GM06990 (cell line): ENCODE measurements around the gene GRB7.
"Not testable (repeated sequence)": the region's sequence is repeated elsewhere in the genome, so short reads cannot be mapped to it uniquely, and the experiment has no call there.

Experiments
- DNase-seq: peaks from one replicate; pipeline ENCODE4 v3.0.0-alpha.2; 2011; ENCODE audit not compliant: insufficient read length; ENCODE audit errors: extremely low read depth
- H3K27me3 ChIP-seq: replicated peaks from 2 replicates; pipeline ENCODE4 v1.6.0; 2011; ENCODE audit warnings: low read length; ENCODE audit not compliant: control insufficient read depth, insufficient read depth
- H3K36me3 ChIP-seq: 2 replicates; pipeline ENCODE4 v1.5.1; 2011; ENCODE audit warnings: low read length; ENCODE audit not compliant: control insufficient read depth, insufficient read depth
- H3K4me3 ChIP-seq: replicated peaks from 2 replicates; pipeline ENCODE4 v1.5.1; 2011; ENCODE audit warnings: low read depth, mild to moderate bottlenecking, control low read depth, low read length
- TF ChIP-seq, protein P1 (sequence below): IDR thresholded peaks from 2 replicates; pipeline ENCODE4 v1.5.1; 2011; ENCODE audit warnings: low read length, control low read depth, mild to moderate bottlenecking, inconsistent platforms; ENCODE audit not compliant: insufficient read depth, poor library complexity, severe bottlenecking

GRB7 gene

DNA sequence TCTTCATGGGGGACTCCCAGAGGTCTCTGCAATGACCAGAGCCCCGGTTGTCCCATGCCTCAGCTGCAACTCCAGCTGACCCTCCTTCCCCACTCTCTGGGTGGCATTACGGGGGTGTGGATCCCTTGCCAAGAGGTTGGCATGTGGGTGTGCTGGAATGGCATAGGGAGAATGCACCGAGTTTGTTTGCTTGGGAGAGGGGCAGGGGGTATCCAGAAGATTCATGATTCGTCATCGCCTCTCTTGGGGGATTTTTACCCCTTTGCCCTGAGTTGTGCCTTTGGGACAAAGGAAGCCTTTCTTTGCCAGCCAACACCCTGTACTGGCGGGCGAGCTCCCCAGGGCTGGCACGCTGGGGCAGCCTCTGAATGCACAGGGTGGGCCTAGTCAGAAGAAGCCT, 31.4 kb upstream of the GRB7 start:
- TF ChIP-seq, protein P1, sequence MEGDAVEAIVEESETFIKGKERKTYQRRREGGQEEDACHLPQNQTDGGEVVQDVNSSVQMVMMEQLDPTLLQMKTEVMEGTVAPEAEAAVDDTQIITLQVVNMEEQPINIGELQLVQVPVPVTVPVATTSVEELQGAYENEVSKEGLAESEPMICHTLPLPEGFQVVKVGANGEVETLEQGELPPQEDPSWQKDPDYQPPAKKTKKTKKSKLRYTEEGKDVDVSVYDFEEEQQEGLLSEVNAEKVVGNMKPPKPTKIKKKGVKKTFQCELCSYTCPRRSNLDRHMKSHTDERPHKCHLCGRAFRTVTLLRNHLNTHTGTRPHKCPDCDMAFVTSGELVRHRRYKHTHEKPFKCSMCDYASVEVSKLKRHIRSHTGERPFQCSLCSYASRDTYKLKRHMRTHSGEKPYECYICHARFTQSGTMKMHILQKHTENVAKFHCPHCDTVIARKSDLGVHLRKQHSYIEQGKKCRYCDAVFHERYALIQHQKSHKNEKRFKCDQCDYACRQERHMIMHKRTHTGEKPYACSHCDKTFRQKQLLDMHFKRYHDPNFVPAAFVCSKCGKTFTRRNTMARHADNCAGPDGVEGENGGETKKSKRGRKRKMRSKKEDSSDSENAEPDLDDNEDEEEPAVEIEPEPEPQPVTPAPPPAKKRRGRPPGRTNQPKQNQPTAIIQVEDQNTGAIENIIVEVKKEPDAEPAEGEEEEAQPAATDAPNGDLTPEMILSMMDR = no peak
- H3K27me3 ChIP-seq = no peaks in the 10 kb centered on the region
- H3K4me3 ChIP-seq = no peak overlapping the region
- no peak for DNase-seq
- no peaks in the 10 kb centered on the region for H3K36me3 ChIP-seq

DNA sequence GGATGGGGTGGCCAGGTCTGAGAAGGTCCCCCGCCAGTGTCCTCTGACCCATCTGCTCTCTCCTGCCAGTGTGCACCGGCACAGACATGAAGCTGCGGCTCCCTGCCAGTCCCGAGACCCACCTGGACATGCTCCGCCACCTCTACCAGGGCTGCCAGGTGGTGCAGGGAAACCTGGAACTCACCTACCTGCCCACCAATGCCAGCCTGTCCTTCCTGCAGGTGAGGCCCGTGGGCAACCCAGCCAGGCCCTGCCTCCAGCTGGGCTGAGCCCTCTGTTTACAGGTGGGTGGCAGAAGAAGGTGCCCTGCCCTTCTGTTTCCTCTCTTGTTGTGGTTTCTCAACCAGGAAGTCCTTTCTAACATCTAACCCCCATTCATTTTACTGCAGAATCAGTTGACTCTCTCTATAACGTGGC, 30.8 kb upstream of the GRB7 start:
- DNase-seq = no peak
- H3K4me3 ChIP-seq = no peak overlapping the region
- H3K27me3 ChIP-seq = no peaks in the 10 kb centered on the region
- TF ChIP-seq, protein P1 = no peak
- H3K36me3 ChIP-seq = no peaks in the 10 kb centered on the region

DNA sequence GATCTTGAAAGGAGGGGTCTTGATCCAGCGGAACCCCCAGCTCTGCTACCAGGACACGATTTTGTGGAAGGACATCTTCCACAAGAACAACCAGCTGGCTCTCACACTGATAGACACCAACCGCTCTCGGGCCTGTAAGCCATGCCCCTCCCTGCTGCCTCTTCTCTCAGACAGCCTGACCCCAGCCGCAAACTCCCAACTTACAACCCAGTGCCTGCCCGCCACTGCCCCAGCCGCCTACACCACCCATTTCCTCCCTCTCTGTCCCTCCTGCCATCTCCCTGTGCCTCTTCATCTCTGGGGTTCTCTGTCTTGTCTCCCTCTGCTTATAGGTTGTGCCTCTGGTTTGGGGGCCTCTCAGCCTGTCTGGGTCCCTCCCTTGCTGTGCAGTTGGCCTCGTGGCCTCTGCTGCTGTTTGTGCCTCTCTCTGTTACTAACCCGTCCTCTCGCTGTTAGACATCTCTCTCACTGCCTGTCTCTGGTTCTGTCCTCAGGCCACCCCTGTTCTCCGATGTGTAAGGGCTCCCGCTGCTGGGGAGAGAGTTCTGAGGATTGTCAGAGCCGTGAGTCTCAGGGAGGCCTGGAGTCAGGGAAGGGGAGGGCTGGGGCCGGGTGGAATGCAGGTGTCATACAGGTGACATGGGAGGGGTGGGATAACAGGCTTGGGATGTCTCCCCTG, 28.3 kb upstream of the GRB7 start:
- TF ChIP-seq, protein P1 = no peak
- no peak for DNase-seq
- Histone ChIP-seq H3K4me3 (no peak overlapping the region), H3K36me3 (no peaks in the 10 kb centered on the region), H3K27me3 (no peaks in the 10 kb centered on the region)

DNA sequence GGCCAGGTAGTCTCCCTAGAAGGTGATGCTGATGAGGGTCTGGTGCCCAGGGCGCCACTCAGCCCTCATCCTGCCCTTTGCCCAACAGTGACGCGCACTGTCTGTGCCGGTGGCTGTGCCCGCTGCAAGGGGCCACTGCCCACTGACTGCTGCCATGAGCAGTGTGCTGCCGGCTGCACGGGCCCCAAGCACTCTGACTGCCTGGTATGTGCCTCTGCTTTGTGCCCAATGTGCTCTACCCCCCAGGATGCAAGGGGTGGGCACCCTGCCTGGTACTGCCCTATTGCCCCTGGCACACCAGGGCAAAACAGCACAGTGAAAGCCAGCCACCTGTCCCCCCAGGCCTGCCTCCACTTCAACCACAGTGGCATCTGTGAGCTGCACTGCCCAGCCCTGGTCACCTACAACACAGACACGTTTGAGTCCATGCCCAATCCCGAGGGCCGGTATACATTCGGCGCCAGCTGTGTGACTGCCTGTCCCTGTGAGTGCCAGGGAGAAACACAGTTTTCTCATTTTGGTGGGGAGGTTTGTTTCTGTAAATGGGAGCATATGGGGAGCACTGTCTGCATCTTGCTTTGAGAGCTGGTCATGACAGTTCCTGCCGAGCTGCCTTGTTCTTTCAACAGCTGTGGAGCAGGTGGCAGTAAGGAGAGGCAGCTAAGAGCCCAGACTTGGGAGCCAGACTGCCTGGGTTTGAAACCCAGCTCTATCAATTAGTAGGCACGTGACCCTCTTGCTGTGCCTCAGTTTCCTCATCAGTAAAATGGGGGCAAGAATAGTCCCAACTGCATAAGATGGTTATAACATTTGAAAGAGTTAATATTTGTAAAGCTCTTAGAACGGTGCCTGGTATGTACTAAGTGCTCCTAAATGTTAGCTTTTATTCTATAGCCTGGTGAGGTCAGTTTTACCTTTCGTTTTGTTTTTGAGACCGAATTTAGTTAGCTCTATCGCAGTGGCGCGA, 27.5 kb upstream of the GRB7 start:
- Histone ChIP-seq H3K4me3 (no peak overlapping the region), H3K27me3 (no peaks in the 10 kb centered on the region), H3K36me3 (no peaks in the 10 kb centered on the region)
- DNase-seq = no peak
- TF ChIP-seq, protein P1 = no peak

DNA sequence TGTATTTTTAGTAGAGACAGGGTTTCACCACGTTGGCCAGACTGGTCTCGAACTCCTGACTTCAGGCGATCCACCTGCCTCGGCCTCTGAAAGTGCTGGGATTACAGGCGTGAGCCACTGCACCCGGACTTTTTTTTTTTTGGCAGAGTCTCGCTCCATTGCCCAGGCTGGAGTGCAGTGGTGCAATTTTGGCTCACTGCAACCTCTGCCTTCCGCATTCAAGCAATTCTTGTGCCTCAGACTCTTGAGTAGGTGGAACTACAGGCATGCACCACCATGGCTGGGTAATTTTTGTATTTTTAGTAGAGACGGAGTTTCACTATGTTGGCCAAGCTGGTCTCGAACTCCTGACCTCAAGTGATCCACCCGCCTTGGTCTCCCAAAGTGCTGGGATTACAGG, 26.7 kb upstream of the GRB7 start:
- DNase-seq, H3K27me3 ChIP-seq, H3K4me3 ChIP-seq, H3K36me3 ChIP-seq: not testable (repeated sequence)

DNA sequence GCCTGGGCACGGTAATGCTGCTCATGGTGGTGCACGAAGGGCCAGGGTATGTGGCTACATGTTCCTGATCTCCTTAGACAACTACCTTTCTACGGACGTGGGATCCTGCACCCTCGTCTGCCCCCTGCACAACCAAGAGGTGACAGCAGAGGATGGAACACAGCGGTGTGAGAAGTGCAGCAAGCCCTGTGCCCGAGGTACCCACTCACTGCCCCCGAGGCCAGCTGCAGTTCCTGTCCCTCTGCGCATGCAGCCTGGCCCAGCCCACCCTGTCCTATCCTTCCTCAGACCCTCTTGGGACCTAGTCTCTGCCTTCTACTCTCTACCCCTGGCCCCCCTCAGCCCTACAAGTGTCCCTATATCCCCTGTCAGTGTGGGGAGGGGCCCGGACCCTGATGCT, 25.9 kb upstream of the GRB7 start:
- Histone ChIP-seq H3K36me3 (no peaks in the 10 kb centered on the region), H3K27me3 (no peaks in the 10 kb centered on the region), H3K4me3 (no peak overlapping the region)
- no peak for DNase-seq
- TF ChIP-seq, protein P1 = no peak
